GM23338 (cell line): Measurements from ENCODE around the gene RPL15.

Experiments used
- CTCF ChIP-seq, 2 experiments: fragments of 200-600 bp in 1 of 2; sonication (generic) in 1 of 2; conservative IDR thresholded peaks; 2 replicates each; pipeline versions ENCODE4 v1.5.1 to v1.6.1; 2016 to 2017; ENCODE audit warnings: antibody characterized with exemption in 2 of 2, low read depth in 2 of 2, mild to moderate bottlenecking in 2 of 2, moderate library complexity in 1 of 2
- JUNB ChIP-seq: IDR thresholded peaks from one replicate; pipeline ENCODE4 v1.6.1; 2016; ENCODE audit warnings: antibody characterized with exemption; ENCODE audit not compliant: unreplicated experiment
- POLR2AphosphoS5 ChIP-seq: IDR thresholded peaks from 2 replicates; pipeline ENCODE4 v1.6.1; 2016; ENCODE audit warnings: antibody characterized with exemption, low read depth
- STAT1 ChIP-seq: IDR thresholded peaks from one replicate; pipeline ENCODE4 v1.6.1; 2016; ENCODE audit warnings: antibody characterized with exemption; ENCODE audit not compliant: unreplicated experiment
- TF ChIP-seq, protein P1 (sequence below): IDR thresholded peaks from one replicate; pipeline ENCODE4 v1.6.1; 2018; ENCODE audit warnings: antibody characterized with exemption; ENCODE audit not compliant: unreplicated experiment

- TF ChIP-seq JUNB (no peak), CTCF (conservative IDR thresholded peaks at IDR 0.05; ENCODE audit: low read depth in 2 of 2) (no peak), STAT1 (no peak), POLR2AphosphoS5 (no peak)
- TF ChIP-seq, protein P1, sequence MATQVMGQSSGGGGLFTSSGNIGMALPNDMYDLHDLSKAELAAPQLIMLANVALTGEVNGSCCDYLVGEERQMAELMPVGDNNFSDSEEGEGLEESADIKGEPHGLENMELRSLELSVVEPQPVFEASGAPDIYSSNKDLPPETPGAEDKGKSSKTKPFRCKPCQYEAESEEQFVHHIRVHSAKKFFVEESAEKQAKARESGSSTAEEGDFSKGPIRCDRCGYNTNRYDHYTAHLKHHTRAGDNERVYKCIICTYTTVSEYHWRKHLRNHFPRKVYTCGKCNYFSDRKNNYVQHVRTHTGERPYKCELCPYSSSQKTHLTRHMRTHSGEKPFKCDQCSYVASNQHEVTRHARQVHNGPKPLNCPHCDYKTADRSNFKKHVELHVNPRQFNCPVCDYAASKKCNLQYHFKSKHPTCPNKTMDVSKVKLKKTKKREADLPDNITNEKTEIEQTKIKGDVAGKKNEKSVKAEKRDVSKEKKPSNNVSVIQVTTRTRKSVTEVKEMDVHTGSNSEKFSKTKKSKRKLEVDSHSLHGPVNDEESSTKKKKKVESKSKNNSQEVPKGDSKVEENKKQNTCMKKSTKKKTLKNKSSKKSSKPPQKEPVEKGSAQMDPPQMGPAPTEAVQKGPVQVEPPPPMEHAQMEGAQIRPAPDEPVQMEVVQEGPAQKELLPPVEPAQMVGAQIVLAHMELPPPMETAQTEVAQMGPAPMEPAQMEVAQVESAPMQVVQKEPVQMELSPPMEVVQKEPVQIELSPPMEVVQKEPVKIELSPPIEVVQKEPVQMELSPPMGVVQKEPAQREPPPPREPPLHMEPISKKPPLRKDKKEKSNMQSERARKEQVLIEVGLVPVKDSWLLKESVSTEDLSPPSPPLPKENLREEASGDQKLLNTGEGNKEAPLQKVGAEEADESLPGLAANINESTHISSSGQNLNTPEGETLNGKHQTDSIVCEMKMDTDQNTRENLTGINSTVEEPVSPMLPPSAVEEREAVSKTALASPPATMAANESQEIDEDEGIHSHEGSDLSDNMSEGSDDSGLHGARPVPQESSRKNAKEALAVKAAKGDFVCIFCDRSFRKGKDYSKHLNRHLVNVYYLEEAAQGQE: no peak
These were observed 36.6 kb downstream of the RPL15 start for GRCh38 chr3:23953523-23953922.
